NB4 (cell line): ENCODE measurements around the gene AGPAT2.
A peak's percentile ranks its signal among the peaks of the same experiment; 100 is the strongest.

Experiments
- DNase-seq: peaks from one replicate; pipeline ENCODE4 v3.0.0; 2010; ENCODE audit warnings: low read depth
- H3K4me3 ChIP-seq: one replicate; pipeline ENCODE4 v1.5.1; 2011; ENCODE audit warnings: mild to moderate bottlenecking, low read depth, low read length, moderate library complexity
- CTCF ChIP-seq: IDR thresholded peaks from one replicate; pipeline ENCODE4 v1.5.1; 2012; ENCODE audit warnings: low read depth, low read length
- MYC ChIP-seq: IDR thresholded peaks from 2 replicates; pipeline ENCODE4 v1.6.1; 2011; ENCODE audit warnings: low read depth, low read length
- POLR2A ChIP-seq: IDR thresholded peaks from 2 replicates; pipeline ENCODE4 v1.6.1; 2011; ENCODE audit warnings: mild to moderate bottlenecking; ENCODE audit not compliant: insufficient read length; ENCODE audit errors: extremely low read depth
- TF ChIP-seq, protein P1 (sequence below): IDR thresholded peaks from 2 replicates; pipeline ENCODE4 v1.6.1; 2011; ENCODE audit warnings: low read depth, low read length

Gene AGPAT2

GRCh38 chr9:136689108-136689460 is 1.8 kb upstream of the AGPAT2 start:
- TF ChIP-seq MYC (no peak), CTCF (no peak), POLR2A (no peak)
- TF ChIP-seq, protein P1, sequence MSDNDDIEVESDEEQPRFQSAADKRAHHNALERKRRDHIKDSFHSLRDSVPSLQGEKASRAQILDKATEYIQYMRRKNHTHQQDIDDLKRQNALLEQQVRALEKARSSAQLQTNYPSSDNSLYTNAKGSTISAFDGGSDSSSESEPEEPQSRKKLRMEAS = no peak
- DNase-seq = no peak
- H3K4me3 ChIP-seq = no peak overlapping the region

DNA sequence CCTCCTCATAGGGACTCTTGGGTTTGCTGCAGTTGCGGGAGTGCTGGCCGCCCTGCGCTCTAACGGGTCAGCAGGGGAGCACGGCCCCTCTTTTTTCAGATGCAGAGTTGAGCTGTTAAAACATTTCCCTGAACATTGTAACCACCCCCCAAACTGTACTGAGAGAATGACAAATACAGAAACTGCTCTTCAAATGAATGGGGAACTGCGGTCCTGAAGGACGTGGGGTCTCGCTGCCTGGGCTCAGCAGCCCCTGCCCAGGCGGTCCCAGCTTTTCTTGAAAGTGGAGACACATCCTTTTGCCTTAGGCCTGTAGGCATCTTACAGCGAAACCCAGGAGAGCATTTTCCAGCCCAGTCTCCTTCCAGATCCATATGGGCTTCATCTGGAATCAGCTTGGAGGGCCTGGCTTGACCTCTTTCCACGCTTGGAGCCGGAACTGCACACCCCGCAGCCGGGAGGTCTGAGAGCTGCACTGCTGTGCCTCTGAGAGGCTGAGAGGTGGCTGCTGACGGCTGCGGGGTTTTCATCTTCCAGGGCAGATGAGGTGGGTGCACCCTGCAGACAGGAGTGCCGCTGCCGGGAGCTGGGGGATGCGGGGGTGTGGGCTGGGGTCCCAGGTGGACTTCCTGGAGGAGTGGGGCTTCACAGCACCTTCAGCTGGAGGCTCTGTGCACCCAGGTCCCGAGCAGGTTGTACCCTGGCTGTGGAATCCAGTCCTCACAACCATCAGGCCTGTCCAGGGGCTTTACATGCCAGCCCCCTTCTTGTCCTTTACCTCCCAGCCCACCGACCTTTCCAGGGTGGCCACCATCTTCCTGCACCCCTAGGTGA is 1.2 kb upstream of the AGPAT2 start:
- H3K4me3 ChIP-seq = no peak overlapping the region
- peak; percentile 46 for DNase-seq
- TF ChIP-seq MYC = no peak
- TF ChIP-seq, protein P1 = no peak
- no peak for TF ChIP-seq CTCF
- no peak for TF ChIP-seq POLR2A

- DNase-seq = no peak
- TF ChIP-seq, protein P1 = no peak
- no peak for TF ChIP-seq POLR2A
- no peak for TF ChIP-seq CTCF
- TF ChIP-seq MYC = no peak
- no peak overlapping the region for H3K4me3 ChIP-seq
Measured at GRCh38 chr9:136687721-136688223, 515 bp upstream of the AGPAT2 start.

DNA sequence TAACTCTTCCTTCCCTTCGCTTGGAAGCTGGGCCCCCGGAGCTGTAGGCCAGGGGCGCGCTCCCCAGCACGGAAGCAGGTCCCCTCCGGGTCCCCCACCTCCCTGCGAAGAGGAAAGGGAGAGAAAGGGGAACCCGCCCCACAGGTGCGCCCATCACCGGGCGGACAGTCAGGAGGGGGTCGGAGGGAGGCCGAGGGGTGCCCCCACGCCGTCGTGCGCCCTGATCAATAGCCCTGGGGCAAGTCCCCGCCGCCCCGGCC is 793 bp downstream of the AGPAT2 start:
- TF ChIP-seq MYC (no peak), CTCF (no peak)
- DNase-seq = peak; percentile 36
- H3K4me3 ChIP-seq = peak overlapping the region; percentile 67

GRCh38 chr9:136685790-136686533 is 1.3 kb downstream of the AGPAT2 start:
- TF ChIP-seq POLR2A = no peak
- TF ChIP-seq, protein P1 = no peak
- no peak for TF ChIP-seq MYC
- no peak for TF ChIP-seq CTCF
- H3K4me3 ChIP-seq = peak overlapping the region; percentile 67
- peak; percentile 52 for DNase-seq
